GM12878 (cell line): ENCODE data around the gene FSD1L. TPM values are rescaled to one million over a fixed set of nuclear protein-coding genes. Genes with fewer than 3 reads are reported as not detected.

Source experiments
- ATAC-seq: fragments of 200-7000 bp; cut with Tn5 transposase; 3 replicates; pipeline ENCODE4 v1.9.1; 2020; ENCODE audit warnings: mild to moderate bottlenecking, moderate library complexity
- BruUV-seq: library from RNA; stranded (reverse); fragments of 400-500 nt; replicated peaks from 2 replicates; lab custom pipeline; 2021; lab: Mats Ljungman, UMichigan
- CTCF ChIA-PET: fragments of 300-600 bp; sonication (Branson Sonifier 250); formaldehyde crosslinking; extraction: SDS; loops from one replicate; lab custom pipeline; 2021; ENCODE audit warnings: inconsistent platforms; lab: Yijun Ruan, JAX
- POLR2A ChIA-PET: fragments of 350-600 bp; formaldehyde crosslinking; extraction: SDS; loops from one replicate; lab custom pipeline; 2021; ENCODE audit warnings: inconsistent platforms; lab: Charles Lee
- RAD21 ChIA-PET: fragments of 300-600 bp; sonication (Branson Sonifier 250); formaldehyde crosslinking; loops from one replicate; lab custom pipeline; 2023; ENCODE audit warnings: antibody characterized with exemption; ENCODE audit not compliant: unreplicated experiment; lab: Charles Lee
- SMC1A ChIA-PET: fragments of 300-600 bp; sonication (Branson Sonifier 250); formaldehyde crosslinking; loops from one replicate; lab custom pipeline; 2023; ENCODE audit not compliant: unreplicated experiment, uncharacterized antibody; lab: Charles Lee
- DNase-seq: peaks from one replicate; pipeline ENCODE4 v3.0.0-alpha.2; 2011; ENCODE audit warnings: low read depth, low spot score
- FAIRE-seq: peaks from 3 replicates; lab custom pipeline; 2011; peaks lifted over from hg19 to GRCh38; lab: Jason Lieb, UNC
- H2AFZ ChIP-seq: 2 replicates; pipeline ENCODE4 v1.6.0; 2011; ENCODE audit warnings: low read depth, low read length, control low read depth; ENCODE audit not compliant: control insufficient read depth
- H3K27ac ChIP-seq: 2 replicates; pipeline ENCODE4 v1.5.1; 2011; ENCODE audit warnings: control low read depth; ENCODE audit not compliant: control insufficient read depth, insufficient read depth
- H3K27me3 ChIP-seq, 2 experiments: replicated peaks in 1 of 2; 2 replicates each; pipeline versions ENCODE4 v1.6.0 to v1.6.1; 2011; ENCODE audit warnings: low read length in 1 of 2; ENCODE audit not compliant: control insufficient read depth in 2 of 2, insufficient read depth in 2 of 2
- H3K36me3 ChIP-seq, 2 experiments: 2 replicates each; pipeline ENCODE4 v1.5.1; 2011; ENCODE audit warnings: low read length in 1 of 2; ENCODE audit not compliant: control insufficient read depth in 2 of 2, insufficient read depth in 2 of 2
- H3K4me1 ChIP-seq: 2 replicates; pipeline ENCODE4 v1.6.1; 2011; ENCODE audit warnings: mild to moderate bottlenecking, low read length, moderate library complexity, mixed read lengths; ENCODE audit not compliant: control insufficient read depth, insufficient read depth
- H3K4me2 ChIP-seq: 2 replicates; pipeline ENCODE4 v1.6.0; 2011; ENCODE audit warnings: control low read depth; ENCODE audit not compliant: control insufficient read depth, insufficient read depth
- H3K4me3 ChIP-seq: fragments of 200-600 bp; sonication (generic); 2 replicates; pipeline ENCODE4 v1.5.1; 2016
- H3K79me2 ChIP-seq: 2 replicates; pipeline ENCODE4 v1.6.0; 2011; ENCODE audit warnings: low read length; ENCODE audit not compliant: control insufficient read depth, insufficient read depth
- H3K9ac ChIP-seq: 2 replicates; pipeline ENCODE4 v1.8.0; 2011; ENCODE audit warnings: low read length, control low read depth, mixed read lengths; ENCODE audit not compliant: control insufficient read depth, insufficient read depth
- H3K9me3 ChIP-seq: replicated peaks from 3 replicates; pipeline ENCODE4 v1.5.1; 2011; ENCODE audit warnings: mild to moderate bottlenecking, low read length; ENCODE audit not compliant: control insufficient read depth, insufficient read depth
- H4K20me1 ChIP-seq: 2 replicates; pipeline ENCODE4 v1.6.0; 2011; ENCODE audit not compliant: control insufficient read depth, insufficient read depth
- CHD2 ChIP-seq: IDR thresholded peaks from 2 replicates; pipeline ENCODE4 v1.6.1; 2011; ENCODE audit warnings: low read depth, low read length, improper control_type of control experiment, borderline replicate concordance
- MEF2A ChIP-seq: IDR thresholded peaks from 2 replicates; pipeline ENCODE4 v1.6.1; 2011; ENCODE audit warnings: low read depth, mild to moderate bottlenecking, low read length, moderate library complexity; ENCODE audit not compliant: insufficient read depth
- MYB ChIP-seq: fragments of 150-350 bp; IDR thresholded peaks from 2 replicates; pipeline ENCODE4 v1.6.1; 2014; ENCODE audit warnings: mild to moderate bottlenecking, low read depth, low read length, borderline replicate concordance
- PKNOX1 ChIP-seq: fragments of 450-650 bp; IDR thresholded peaks from 2 replicates; pipeline ENCODE4 v1.6.1; 2016; ENCODE audit warnings: mild to moderate bottlenecking
- USF1 ChIP-seq: IDR thresholded peaks from 2 replicates; pipeline ENCODE4 v1.6.1; 2011; ENCODE audit warnings: borderline replicate concordance, low read depth, mild to moderate bottlenecking, moderate library complexity, mixed read lengths, low read length; ENCODE audit not compliant: insufficient read depth; ENCODE audit errors: extremely low read length
- WGBS: methylation state at CpG from one replicate; pipeline ENCODE4 v1.1.6; 2016; ENCODE audit warnings: low lambda C conversion rate; ENCODE audit not compliant: insufficient replicate concordance, insufficient coverage; ENCODE audit errors: missing lambda C conversion rate; 5-methylcytosine and 5-hydroxymethylcytosine counted together
- in situ Hi-C: fragments of 300-500 bp; cut with MboI; formaldehyde crosslinking; loops from 9 replicates; pipeline ENCODE4 v1.14.3; 2018; ENCODE audit warnings: mixed read lengths
- intact Hi-C: fragments of 100-400 bp; cut with micrococcal nuclease; formaldehyde crosslinking; loops from one replicate; pipeline ENCODE4 v1.14.2; 2022; ENCODE audit not compliant: unreplicated experiment
- polyA plus RNA-seq, 11 experiments: library from polyadenylated mRNA; depleted of rRNA in 4 of 11; unstranded in 6 of 11; stranded (reverse) in 5 of 11; fragments of >200 nt; fragmentation: Nextera tagmentation in 4 of 11; fragmentation: Illumina TruSeq in 1 of 11; extraction: Ambion mirVana in 4 of 11; extraction: Trizol in 1 of 11; gene quantifications; 1 replicate in 1 of 11; 2 replicates in 10 of 11; pipeline versions ENCODE4 v1.2.1 to v1.2.3, GENCODE V29; 2011 to 2016; ENCODE audit warnings: inconsistent platforms in 2 of 11, missing spikeins in 2 of 11, low read depth in 1 of 11
- total RNA-seq, 4 experiments: library from RNA; depleted of rRNA in 3 of 4; stranded (reverse); fragments of >200 nt in 3 of 4; fragmentation: Illumina TruSeq in 1 of 4; extraction: Trizol in 1 of 4; gene quantifications; 2 replicates each; pipeline versions ENCODE4 v1.2.1 to v1.2.3, GENCODE V29; 2013 to 2021

Gene FSD1L
- total and polyA plus RNA-seq, 10 of the 15 experiments (the other 5 are each of a cell fraction or from before 2014, with no cell fraction given) = 11.9 to 52.4 (median 17.0) TPM

- no TSS peak for BruUV-seq
- 76% methylated on average over 8 of the region's 8 CpGs for WGBS
- DNase-seq (no peak), FAIRE-seq (no peak), ATAC-seq (no peak)
- Histone ChIP-seq H4K20me1 (no peaks in the 10 kb centered on the region), H3K9ac (no peak overlapping the region), H3K27me3 (no peaks in the 10 kb centered on the region), H3K4me3 (no peak overlapping the region), H3K4me2 (no peak overlapping the region), H3K4me1 (no peaks in the 10 kb centered on the region), H3K36me3 (no peaks in the 10 kb centered on the region), H3K9me3 (no peaks in the 10 kb centered on the region), H3K79me2 (peaks cover 19% of the 10 kb centered on the region), H2AFZ (no peak overlapping the region), H3K27ac (no peak overlapping the region)
- intact Hi-C loops = loop anchor here (5.0 to 10.0 kb wide), 2 partner anchors 112 to 249 kb away; partner anchors contain the start of genes FKTN and TMEM38B
- ChIA-PET SMC1A (interaction anchor here (0.9 to 2.4 kb wide), 8 partner anchors 11 to 55 kb away, joined by 3 to 7 read pairs (median 4); no protein-coding TSS in a partner anchor), CTCF (interaction anchor here (0.6 to 1.7 kb wide), 6 partner anchors 16 to 275 kb away, joined by 3 to 5 read pairs (median 4); no protein-coding TSS in a partner anchor), POLR2A (interaction anchor here (0.5 to 1.2 kb wide), 2 partner anchors 34 to 476 kb away, joined by 3 to 5 read pairs; no protein-coding TSS in a partner anchor), RAD21 (interaction anchor here (1.1 to 1.3 kb wide), 3 partner anchors 16 to 32 kb away, joined by 3 to 4 read pairs (median 3); no protein-coding TSS in a partner anchor)
- in situ Hi-C loops = no loop called here
- TF ChIP-seq USF1 (no peak), MEF2A (no peak), MYB (no peak), PKNOX1 (0 out of 2 replicates have a peak, but pooled peaks have one; percentile 19), CHD2 (no peak)
These were observed 2.5 kb upstream of the FSD1L start for GRCh38 chr9:105445203-105445881.
